Astrocyte (in vitro differentiated cells and primary cell): ENCODE measurements around the gene HLA-DPA1.

Experiments used
- CTCF ChIP-seq: IDR thresholded peaks from 2 replicates; pipeline ENCODE4 v1.5.1; 2011; ENCODE audit warnings: low read depth, mild to moderate bottlenecking, inconsistent platforms, low read length, moderate library complexity; ENCODE audit not compliant: insufficient read depth
- EZH2 ChIP-seq: IDR thresholded peaks from 2 replicates; pipeline ENCODE4 v1.6.1; 2012; ENCODE audit warnings: mild to moderate bottlenecking, low read length, inconsistent platforms; ENCODE audit not compliant: insufficient read depth

DNA sequence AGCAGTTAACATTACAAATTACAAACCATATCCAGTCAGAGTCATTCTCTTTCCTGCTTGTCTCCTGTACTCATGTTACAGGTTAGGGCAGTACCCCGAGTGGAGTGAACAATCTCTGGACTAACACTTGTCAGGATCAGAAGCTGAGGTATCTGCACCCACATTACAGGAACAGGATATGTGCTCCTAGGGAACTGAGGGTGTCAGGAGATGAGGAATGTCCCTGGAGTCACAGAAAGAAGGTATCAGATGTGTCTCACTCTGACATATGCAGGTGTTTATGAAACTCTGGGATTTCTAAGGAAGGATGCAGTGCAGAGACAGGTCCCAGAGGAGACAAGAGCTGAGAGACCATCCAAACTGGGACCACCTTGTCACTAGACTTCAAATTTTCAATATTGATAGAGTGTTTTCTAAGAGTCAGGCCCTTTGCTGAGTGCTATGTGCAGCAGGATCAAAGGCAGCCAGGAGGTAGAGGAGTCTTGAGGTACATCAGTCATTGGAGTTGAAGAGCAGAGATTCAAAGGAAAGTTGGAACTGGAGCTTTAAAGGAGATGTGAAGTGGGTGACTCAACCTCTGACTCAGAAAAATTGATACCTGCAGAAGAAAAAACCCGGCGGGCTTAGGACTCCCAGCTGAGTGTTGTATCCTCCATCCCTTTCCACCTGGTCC, 14.9 kb upstream of the HLA-DPA1 start:
- no peak for TF ChIP-seq CTCF
- TF ChIP-seq EZH2, result no peak
